Measurements from ENCODE around the gene PHF5A.

DNA sequence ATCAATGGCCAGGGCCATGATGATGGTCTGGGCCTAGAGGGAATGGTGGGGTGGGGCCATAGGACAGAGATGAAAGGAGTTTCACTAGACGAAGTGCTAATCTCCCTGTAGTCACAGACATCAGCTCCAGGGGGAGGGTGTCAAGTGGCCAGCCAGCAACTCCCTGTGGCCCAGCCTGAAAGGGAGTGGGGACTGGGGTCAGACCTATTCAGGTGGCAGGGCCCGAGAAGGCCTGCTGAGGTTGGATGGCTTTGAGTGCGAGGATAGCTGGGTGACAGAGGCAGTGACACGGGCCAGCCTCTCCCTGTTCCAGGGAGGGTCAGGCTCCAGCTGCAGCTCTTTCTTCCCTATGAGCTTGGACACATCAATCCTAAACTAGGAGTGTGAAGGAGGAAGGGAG lies 32.9 kb downstream of the PHF5A start:
- TF ChIP-seq, protein P1, sequence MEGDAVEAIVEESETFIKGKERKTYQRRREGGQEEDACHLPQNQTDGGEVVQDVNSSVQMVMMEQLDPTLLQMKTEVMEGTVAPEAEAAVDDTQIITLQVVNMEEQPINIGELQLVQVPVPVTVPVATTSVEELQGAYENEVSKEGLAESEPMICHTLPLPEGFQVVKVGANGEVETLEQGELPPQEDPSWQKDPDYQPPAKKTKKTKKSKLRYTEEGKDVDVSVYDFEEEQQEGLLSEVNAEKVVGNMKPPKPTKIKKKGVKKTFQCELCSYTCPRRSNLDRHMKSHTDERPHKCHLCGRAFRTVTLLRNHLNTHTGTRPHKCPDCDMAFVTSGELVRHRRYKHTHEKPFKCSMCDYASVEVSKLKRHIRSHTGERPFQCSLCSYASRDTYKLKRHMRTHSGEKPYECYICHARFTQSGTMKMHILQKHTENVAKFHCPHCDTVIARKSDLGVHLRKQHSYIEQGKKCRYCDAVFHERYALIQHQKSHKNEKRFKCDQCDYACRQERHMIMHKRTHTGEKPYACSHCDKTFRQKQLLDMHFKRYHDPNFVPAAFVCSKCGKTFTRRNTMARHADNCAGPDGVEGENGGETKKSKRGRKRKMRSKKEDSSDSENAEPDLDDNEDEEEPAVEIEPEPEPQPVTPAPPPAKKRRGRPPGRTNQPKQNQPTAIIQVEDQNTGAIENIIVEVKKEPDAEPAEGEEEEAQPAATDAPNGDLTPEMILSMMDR (IDR thresholded peaks at IDR 0.05), result no peak
- no peak for TF ChIP-seq EZH2phosphoT487 (IDR thresholded peaks at IDR 0.05)

Data from neural progenitor cell (in vitro differentiated cells).